ENCODE results near the gene EDRF1.

EDRF1 gene

GRCh38 chr10:125799451-125800182, 80.1 kb downstream of the EDRF1 start:
- Histone ChIP-seq H3K27me3 (replicated peaks; ENCODE audit: insufficient read depth, low read length) (no peaks in the 10 kb centered on the region), H3K9ac (ENCODE audit: low read length) (no peak overlapping the region), H2AFZ (ENCODE audit: low read length) (no peak overlapping the region), H3K4me3 (ENCODE audit: low read length) (no peak overlapping the region), H3K36me3 (replicated peaks; ENCODE audit: insufficient read depth, low read length) (no peaks in the 10 kb centered on the region), H3K27ac (ENCODE audit: low read length) (no peak overlapping the region), H3K4me1 (ENCODE audit: low read length) (peaks cover 55% of the 10 kb centered on the region), H3K79me2 (ENCODE audit: low read length) (no peaks in the 10 kb centered on the region), H3F3A (ENCODE audit: insufficient read depth, low read length) (peaks cover 44% of the 10 kb centered on the region), H3K9me2 (replicated peaks; ENCODE audit: insufficient read depth, low read length) (no peaks in the 10 kb centered on the region), H3K4me2 (ENCODE audit: low read depth, low read length) (no peak overlapping the region), H3K9me3 (replicated peaks; ENCODE audit: insufficient read depth, low read length) (no peaks in the 10 kb centered on the region), H4K20me1 (ENCODE audit: insufficient read depth, low read length) (no peaks in the 10 kb centered on the region)
- TF ChIP-seq EZH2phosphoT487 (IDR thresholded peaks at IDR 0.05; ENCODE audit: low read length) (no peak), CTCF (IDR thresholded peaks at IDR 0.05; ENCODE audit: low read length) (no peak), EZH2 (optimal IDR thresholded peaks at IDR 0.05; ENCODE audit: low read depth, low read length) (no peak)
- DNase-seq, result no peak

- Histone ChIP-seq H3K27me3 (replicated peaks; ENCODE audit: insufficient read depth, low read length) (no peaks in the 10 kb centered on the region), H3K9me2 (replicated peaks; ENCODE audit: insufficient read depth, low read length) (no peaks in the 10 kb centered on the region), H3K4me1 (ENCODE audit: low read length) (peaks cover 35% of the 10 kb centered on the region), H4K20me1 (ENCODE audit: insufficient read depth, low read length) (no peaks in the 10 kb centered on the region), H3K36me3 (replicated peaks; ENCODE audit: insufficient read depth, low read length) (no peaks in the 10 kb centered on the region), H3K4me3 (ENCODE audit: low read length) (no peak overlapping the region), H2AFZ (ENCODE audit: low read length) (no peak overlapping the region), H3K9me3 (replicated peaks; ENCODE audit: insufficient read depth, low read length) (no peaks in the 10 kb centered on the region), H3K27ac (ENCODE audit: low read length) (no peak overlapping the region), H3K9ac (ENCODE audit: low read length) (no peak overlapping the region), H3K4me2 (ENCODE audit: low read depth, low read length) (no peak overlapping the region), H3K79me2 (ENCODE audit: low read length) (no peaks in the 10 kb centered on the region), H3F3A (ENCODE audit: insufficient read depth, low read length) (peaks cover 24% of the 10 kb centered on the region)
- TF ChIP-seq CTCF (IDR thresholded peaks at IDR 0.05; ENCODE audit: low read length) (no peak), EZH2 (optimal IDR thresholded peaks at IDR 0.05; ENCODE audit: low read depth, low read length) (no peak), EZH2phosphoT487 (IDR thresholded peaks at IDR 0.05; ENCODE audit: low read length) (no peak)
- no peak for DNase-seq
Observed at GRCh38 chr10:125801574-125801973, 82.1 kb downstream of the EDRF1 start.

GRCh38 chr10:125802131-125802530, 82.6 kb downstream of the EDRF1 start:
- Histone ChIP-seq H3K4me2 (ENCODE audit: low read depth, low read length) (no peak overlapping the region), H3K9ac (ENCODE audit: low read length) (no peak overlapping the region), H4K20me1 (ENCODE audit: insufficient read depth, low read length) (no peaks in the 10 kb centered on the region), H3K27ac (ENCODE audit: low read length) (no peak overlapping the region), H3K27me3 (replicated peaks; ENCODE audit: insufficient read depth, low read length) (no peaks in the 10 kb centered on the region), H3F3A (ENCODE audit: insufficient read depth, low read length) (peaks cover 19% of the 10 kb centered on the region), H3K9me2 (replicated peaks; ENCODE audit: insufficient read depth, low read length) (no peaks in the 10 kb centered on the region), H3K9me3 (replicated peaks; ENCODE audit: insufficient read depth, low read length) (no peaks in the 10 kb centered on the region), H3K36me3 (replicated peaks; ENCODE audit: insufficient read depth, low read length) (no peaks in the 10 kb centered on the region), H3K4me1 (ENCODE audit: low read length) (peaks cover 30% of the 10 kb centered on the region), H3K4me3 (ENCODE audit: low read length) (no peak overlapping the region), H3K79me2 (ENCODE audit: low read length) (no peaks in the 10 kb centered on the region), H2AFZ (ENCODE audit: low read length) (no peak overlapping the region)
- TF ChIP-seq EZH2 (optimal IDR thresholded peaks at IDR 0.05; ENCODE audit: low read depth, low read length) (no peak), EZH2phosphoT487 (IDR thresholded peaks at IDR 0.05; ENCODE audit: low read length) (no peak), CTCF (IDR thresholded peaks at IDR 0.05; ENCODE audit: low read length) (no peak)
- DNase-seq, result no peak
